ENCODE results near the gene REM2. TPM values are rescaled to one million over a fixed set of nuclear protein-coding genes. Genes with fewer than 3 reads are reported as not detected.

Gene REM2
- total RNA-seq, 1 donor from 2014 or later = 0.41 TPM

DNA sequence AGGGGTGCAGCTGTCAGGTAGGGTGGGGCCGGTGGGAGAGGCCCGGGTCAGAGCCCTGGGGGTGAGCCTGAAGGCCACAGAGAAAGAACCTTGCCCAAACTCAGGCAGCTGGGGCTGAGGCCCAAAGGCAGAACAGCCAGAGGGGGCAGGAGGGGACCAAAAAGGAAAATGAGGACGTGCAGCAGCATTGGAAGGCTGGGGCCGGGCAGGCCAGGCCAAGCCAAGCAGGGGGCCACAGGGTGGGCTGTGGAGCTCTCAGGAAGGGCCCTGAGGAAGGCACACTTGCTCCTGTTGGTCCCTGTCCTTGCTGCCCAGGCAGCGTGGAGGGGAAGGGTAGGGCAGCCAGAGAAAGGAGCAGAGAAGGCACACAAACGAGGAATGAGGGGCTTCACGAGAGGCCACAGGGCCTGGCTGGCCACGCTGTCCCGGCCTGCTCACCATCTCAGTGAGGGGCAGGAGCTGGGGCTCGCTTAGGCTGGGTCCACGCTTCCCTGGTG lies 36.2 kb upstream of the REM2 start:
- H3K4me3 ChIP-seq = no peak overlapping the region
- TF ChIP-seq, protein P1, sequence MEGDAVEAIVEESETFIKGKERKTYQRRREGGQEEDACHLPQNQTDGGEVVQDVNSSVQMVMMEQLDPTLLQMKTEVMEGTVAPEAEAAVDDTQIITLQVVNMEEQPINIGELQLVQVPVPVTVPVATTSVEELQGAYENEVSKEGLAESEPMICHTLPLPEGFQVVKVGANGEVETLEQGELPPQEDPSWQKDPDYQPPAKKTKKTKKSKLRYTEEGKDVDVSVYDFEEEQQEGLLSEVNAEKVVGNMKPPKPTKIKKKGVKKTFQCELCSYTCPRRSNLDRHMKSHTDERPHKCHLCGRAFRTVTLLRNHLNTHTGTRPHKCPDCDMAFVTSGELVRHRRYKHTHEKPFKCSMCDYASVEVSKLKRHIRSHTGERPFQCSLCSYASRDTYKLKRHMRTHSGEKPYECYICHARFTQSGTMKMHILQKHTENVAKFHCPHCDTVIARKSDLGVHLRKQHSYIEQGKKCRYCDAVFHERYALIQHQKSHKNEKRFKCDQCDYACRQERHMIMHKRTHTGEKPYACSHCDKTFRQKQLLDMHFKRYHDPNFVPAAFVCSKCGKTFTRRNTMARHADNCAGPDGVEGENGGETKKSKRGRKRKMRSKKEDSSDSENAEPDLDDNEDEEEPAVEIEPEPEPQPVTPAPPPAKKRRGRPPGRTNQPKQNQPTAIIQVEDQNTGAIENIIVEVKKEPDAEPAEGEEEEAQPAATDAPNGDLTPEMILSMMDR (IDR thresholded peaks at IDR 0.05) = no peak
- peak overlapping the region; percentile 65 for H3K27ac ChIP-seq
- intact Hi-C loops (cut with DNase I) = no loop called here
- peaks cover 51% of the 10 kb centered on the region for H3K36me3 ChIP-seq
- peaks cover 48% of the 10 kb centered on the region for H3K4me1 ChIP-seq
- peak; percentile 48 for DNase-seq
- H3K9me3 ChIP-seq = no peaks in the 10 kb centered on the region
- no peaks in the 10 kb centered on the region for H3K27me3 ChIP-seq
- ATAC-seq = no peak

DNA sequence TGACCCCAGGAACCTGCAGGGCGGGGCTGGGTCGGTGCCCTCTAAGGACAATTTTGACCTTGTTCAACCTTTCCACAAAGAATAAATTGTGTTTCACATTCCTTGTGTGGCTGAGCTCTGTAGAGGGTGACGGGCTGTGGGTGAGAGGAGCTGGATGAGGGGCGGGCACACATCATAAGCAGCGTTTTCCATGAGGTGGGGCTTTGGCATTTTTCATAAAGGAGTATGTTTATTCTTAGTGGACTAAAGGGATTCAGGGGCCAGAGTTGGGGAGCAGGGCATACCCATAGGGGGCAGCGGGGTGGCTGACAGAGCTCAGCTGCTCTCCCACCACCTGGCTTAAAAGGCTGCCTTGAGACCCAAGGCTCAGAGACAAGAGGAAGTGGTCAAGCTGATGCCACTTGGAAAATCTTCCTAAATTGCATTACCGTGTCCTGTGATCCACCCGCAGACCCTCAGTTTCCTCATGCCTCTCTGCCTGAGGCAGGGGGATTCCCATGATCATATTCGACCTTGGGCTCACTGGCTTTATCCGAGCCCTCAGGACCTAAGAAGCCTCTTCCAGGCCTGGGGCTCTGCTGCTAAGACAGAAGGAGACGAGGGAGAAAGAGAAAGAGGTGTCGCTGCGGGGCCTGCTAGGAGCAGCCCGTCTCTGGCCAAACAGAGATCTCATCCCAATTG lies 35.2 kb upstream of the REM2 start:
- H3K27me3 ChIP-seq = no peaks in the 10 kb centered on the region
- H3K4me1 ChIP-seq = peaks cover 54% of the 10 kb centered on the region
- TF ChIP-seq, protein P1 (IDR thresholded peaks at IDR 0.05) = no peak
- peak overlapping the region; percentile 84 for H3K27ac ChIP-seq
- peaks cover 42% of the 10 kb centered on the region for H3K36me3 ChIP-seq
- ATAC-seq (peak; percentile 32), DNase-seq (peak; percentile 62)
- intact Hi-C loops (cut with DNase I) = no loop called here
- no peaks in the 10 kb centered on the region for H3K9me3 ChIP-seq
- no peak overlapping the region for H3K4me3 ChIP-seq

DNA sequence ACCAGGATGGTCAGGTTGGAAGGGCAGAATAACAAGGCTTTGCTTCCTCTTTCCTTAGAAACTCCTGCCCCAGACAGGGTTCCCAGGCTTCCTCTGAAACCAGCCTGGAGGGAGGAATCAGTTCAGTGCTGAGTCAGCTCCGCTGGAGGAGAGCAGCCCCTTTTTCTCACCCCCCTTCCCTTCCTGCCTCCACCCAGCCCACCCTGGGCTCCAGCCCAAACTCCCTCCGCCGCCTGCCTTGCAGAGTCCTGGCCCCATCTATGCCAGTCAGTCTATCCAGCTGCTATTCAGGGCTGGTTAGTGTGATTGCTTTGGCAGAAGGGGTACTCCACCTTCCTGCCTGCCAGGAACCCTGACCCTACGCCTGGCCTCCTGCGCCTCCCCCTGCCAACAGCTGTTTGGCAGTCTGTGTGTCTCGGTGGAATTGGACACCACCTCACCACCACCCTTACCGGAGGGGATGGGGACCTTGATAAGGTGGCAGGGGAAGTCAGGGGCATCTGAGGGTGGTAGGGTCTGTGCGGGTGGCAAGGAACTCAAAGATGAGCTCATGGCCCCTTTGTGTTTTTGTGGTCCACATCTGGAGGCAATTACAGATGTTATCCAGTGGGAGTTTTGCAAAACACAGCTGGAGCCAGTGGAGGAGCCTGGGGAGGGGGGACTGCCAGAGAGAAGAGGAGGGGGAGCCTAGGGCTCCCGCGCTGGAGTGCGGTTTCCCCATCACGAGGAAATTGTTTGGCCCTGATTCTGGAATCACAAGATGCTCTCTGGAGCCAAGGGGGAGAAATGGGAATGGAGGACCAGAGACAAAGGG lies 34.5 kb upstream of the REM2 start:
- ATAC-seq = peak; percentile 19
- TF ChIP-seq, protein P1 (IDR thresholded peaks at IDR 0.05) = no peak
- H3K4me3 ChIP-seq = no peak overlapping the region
- intact Hi-C loops (cut with DNase I) = no loop called here
- no peaks in the 10 kb centered on the region for H3K9me3 ChIP-seq
- peak overlapping the region; percentile 84 for H3K27ac ChIP-seq
- H3K4me1 ChIP-seq = peaks cover 60% of the 10 kb centered on the region
- peak; percentile 69 for DNase-seq
- H3K27me3 ChIP-seq = no peaks in the 10 kb centered on the region
- H3K36me3 ChIP-seq = peaks cover 34% of the 10 kb centered on the region

DNA sequence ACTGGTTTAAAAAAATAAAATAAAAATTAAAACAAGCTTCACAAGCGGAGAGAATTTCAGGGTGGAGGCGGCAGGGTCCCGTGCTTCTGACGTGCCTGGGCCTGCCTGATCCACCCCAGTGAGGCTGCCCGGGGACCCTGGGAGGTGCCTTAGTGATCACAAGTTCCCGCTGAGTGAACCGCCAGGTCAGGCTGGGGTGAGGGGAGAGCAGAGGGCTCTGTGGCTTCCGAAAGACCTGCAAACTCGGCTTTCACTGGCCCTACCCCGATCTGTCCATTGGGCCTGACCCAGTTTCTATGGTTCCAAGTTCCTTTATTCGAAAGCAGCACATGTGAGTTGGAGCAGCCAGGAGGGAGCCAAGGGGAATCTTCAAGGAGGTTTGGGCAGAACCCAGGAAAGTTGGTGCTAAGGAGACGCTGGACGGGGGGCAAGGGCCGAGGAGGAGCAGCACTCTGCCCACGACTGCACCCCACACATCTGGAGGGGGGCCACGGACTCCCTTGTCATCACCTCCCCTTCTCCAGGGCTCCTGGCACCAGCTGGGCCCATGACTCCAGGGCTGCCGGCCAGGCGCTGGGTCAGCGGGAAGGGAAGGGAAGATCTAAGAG lies 33.7 kb upstream of the REM2 start:
- H3K4me3 ChIP-seq = no peak overlapping the region
- H3K4me1 ChIP-seq = peaks cover 60% of the 10 kb centered on the region
- ATAC-seq = no peak

More for the DNA sequence above, 33.7 kb upstream of the REM2 start:
- intact Hi-C loops (cut with DNase I) = no loop called here
- Histone ChIP-seq H3K9me3 (no peaks in the 10 kb centered on the region), H3K27ac (peak overlapping the region; percentile 84), H3K27me3 (no peaks in the 10 kb centered on the region), H3K36me3 (peaks cover 28% of the 10 kb centered on the region)
- TF ChIP-seq, protein P1 (IDR thresholded peaks at IDR 0.05) = no peak
- DNase-seq = peak; percentile 66
